Ovary (tissue), 9 donors: ENCODE measurements around the gene BOLA1. TPM values are rescaled to one million over a fixed set of nuclear protein-coding genes. Genes with fewer than 3 reads are reported as not detected.

Source experiments
- DNase-seq, 5 donors: peaks; one replicate each; pipeline ENCODE4 v3.0.0-alpha.2; 2019 to 2020
- H3K27ac ChIP-seq, 2 donors: fragments of 200-600 bp; one replicate each; pipeline versions ENCODE4 v1.5.1 to v1.8.0; 2019 to 2022
- H3K27me3 ChIP-seq: fragments of 200-600 bp; one replicate; pipeline ENCODE4 v1.8.0; 2022
- H3K36me3 ChIP-seq: fragments of 200-600 bp; sonication (generic); one replicate; pipeline ENCODE4 v1.5.1; 2019
- H3K4me1 ChIP-seq: one replicate; pipeline ENCODE4 v1.8.1; 2013; ENCODE audit warnings: mild to moderate bottlenecking, moderate library complexity; ENCODE audit not compliant: insufficient read depth
- H3K4me3 ChIP-seq: fragments of 200-600 bp; sonication (generic); one replicate; pipeline ENCODE4 v1.5.1; 2017
- H3K9me3 ChIP-seq, 2 donors: fragments of 200-600 bp in 1 of 2; sonication (generic) in 1 of 2; one replicate each; pipeline versions ENCODE4 v1.5.1 to v1.8.1; 2013 to 2019; ENCODE audit warnings: mild to moderate bottlenecking in 1 of 2, moderate library complexity in 1 of 2
- EP300 ChIP-seq: sonication (generic); formaldehyde crosslinking; IDR thresholded peaks from one replicate; pipeline ENCODE4 v1.6.1; 2017; ENCODE audit warnings: antibody characterized with exemption
- POLR2A ChIP-seq: fragments of 450-650 bp; IDR thresholded peaks from one replicate; pipeline ENCODE4 v1.6.1; 2017; ENCODE audit warnings: antibody characterized with exemption, mild to moderate bottlenecking, moderate library complexity
- WGBS, 3 donors: extraction: QIAGEN DNeasy Blood & Tissue Kit in 1 of 3; methylation state at CpG; one replicate each; pipeline versions ENCODE4 v1.1.5 to v1.1.7; 2013 to 2017; 5-methylcytosine and 5-hydroxymethylcytosine counted together
- intact Hi-C, 4 donors: fragments of 100-400 bp; cut with DNase I; formaldehyde crosslinking; loops; one replicate each; pipeline versions ENCODE4 v1.11.0 to v1.15.1; 2022 to 2023
- polyA plus RNA-seq, 2 donors: library from polyadenylated mRNA; stranded (reverse); fragments of 200-250 nt in 1 of 2; fragments of 350-450 nt in 1 of 2; fragmentation: Illumina TruSeq in 1 of 2; extraction: RNeasy Lipid Tissue Mini Kit (QIAGEN cat#74804) in 1 of 2; gene quantifications; one replicate each; pipeline ENCODE4 v1.2.3, GENCODE V29; 2013 to 2014
- total RNA-seq, 7 donors: library from RNA; depleted of rRNA in 2 of 7; stranded (reverse); fragments of >200 nt in 2 of 7; fragmentation: NEBNext Ultra II Directional in 3 of 7; extraction: Animal tissue kit (Norgen Biotek cat#: 25700) in 3 of 7; gene quantifications; one replicate each; pipeline versions ENCODE4 v1.1.0 to v1.2.4, GENCODE V29; 2016 to 2023
- TF ChIP-seq, protein P1 (sequence below), 3 donors: fragments of 450-650 bp in 2 of 3; fragments of 200-600 bp in 1 of 3; IDR thresholded peaks; one replicate each; pipeline versions ENCODE4 v1.5.1 to v1.8.0; 2016 to 2022; ENCODE audit warnings: antibody characterized with exemption in 3 of 3, mild to moderate bottlenecking in 1 of 3
- donor health status: DM: no; HTN: no; CAD: no; lungs with moderate emphysema.
- donor health status: DM: no; HTN: no; CAD: no.
- donor health status: Bipolar disorder and iron deficiency.
- donor health status: DM: yes; HTN: yes; CAD: no.
- donor health status: DM: no; HTN: no; CAD: no.
- donor health status: DM: yes; HTN: yes; CAD: no.

BOLA1 gene
- total and polyA plus RNA-seq, 9 donors, result 11.6 to 36.5 (median 16.1) TPM

DNA sequence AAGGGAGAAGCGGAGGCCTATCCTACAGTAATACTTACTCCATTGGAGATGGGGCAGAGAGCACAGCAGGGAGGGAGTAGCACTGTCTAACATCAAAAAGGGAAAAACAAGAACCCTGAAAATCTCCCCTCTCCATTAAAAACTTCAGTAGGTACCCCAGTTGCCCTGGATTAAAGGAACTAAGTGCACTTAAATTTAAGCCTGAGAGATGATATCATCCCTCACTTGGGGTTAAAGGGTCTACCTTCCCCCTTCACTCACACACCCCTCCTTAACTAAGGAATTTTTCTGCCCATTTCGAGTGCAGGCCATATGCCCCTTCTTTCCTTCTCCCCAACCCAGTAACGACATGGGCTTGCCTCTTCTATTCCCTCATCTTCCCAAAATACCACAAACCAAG, 41.1 kb downstream of the BOLA1 start:
- H3K9me3 ChIP-seq, result no peaks in the 10 kb centered on the region
- TF ChIP-seq POLR2A, result no peak
- TF ChIP-seq, protein P1, sequence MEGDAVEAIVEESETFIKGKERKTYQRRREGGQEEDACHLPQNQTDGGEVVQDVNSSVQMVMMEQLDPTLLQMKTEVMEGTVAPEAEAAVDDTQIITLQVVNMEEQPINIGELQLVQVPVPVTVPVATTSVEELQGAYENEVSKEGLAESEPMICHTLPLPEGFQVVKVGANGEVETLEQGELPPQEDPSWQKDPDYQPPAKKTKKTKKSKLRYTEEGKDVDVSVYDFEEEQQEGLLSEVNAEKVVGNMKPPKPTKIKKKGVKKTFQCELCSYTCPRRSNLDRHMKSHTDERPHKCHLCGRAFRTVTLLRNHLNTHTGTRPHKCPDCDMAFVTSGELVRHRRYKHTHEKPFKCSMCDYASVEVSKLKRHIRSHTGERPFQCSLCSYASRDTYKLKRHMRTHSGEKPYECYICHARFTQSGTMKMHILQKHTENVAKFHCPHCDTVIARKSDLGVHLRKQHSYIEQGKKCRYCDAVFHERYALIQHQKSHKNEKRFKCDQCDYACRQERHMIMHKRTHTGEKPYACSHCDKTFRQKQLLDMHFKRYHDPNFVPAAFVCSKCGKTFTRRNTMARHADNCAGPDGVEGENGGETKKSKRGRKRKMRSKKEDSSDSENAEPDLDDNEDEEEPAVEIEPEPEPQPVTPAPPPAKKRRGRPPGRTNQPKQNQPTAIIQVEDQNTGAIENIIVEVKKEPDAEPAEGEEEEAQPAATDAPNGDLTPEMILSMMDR (IDR thresholded peaks at IDR 0.05), result no peak
- no peak for TF ChIP-seq EP300
- H3K27ac ChIP-seq, result no peak overlapping the region
- no peaks in the 10 kb centered on the region for H3K36me3 ChIP-seq
- DNase-seq, result no peak
- 88 to 91% (median 90%) methylated on average over 3 of the region's 3 CpGs for WGBS, 3 donors
- intact Hi-C loops, result loop anchor here in 1 of 4 donors (1.0 kb wide), 1 partner anchor 21 kb away; no protein-coding TSS in a partner anchor
- peaks cover 16% of the 10 kb centered on the region for H3K4me1 ChIP-seq
- H3K27me3 ChIP-seq, result no peaks in the 10 kb centered on the region
- no peak overlapping the region for H3K4me3 ChIP-seq

DNA sequence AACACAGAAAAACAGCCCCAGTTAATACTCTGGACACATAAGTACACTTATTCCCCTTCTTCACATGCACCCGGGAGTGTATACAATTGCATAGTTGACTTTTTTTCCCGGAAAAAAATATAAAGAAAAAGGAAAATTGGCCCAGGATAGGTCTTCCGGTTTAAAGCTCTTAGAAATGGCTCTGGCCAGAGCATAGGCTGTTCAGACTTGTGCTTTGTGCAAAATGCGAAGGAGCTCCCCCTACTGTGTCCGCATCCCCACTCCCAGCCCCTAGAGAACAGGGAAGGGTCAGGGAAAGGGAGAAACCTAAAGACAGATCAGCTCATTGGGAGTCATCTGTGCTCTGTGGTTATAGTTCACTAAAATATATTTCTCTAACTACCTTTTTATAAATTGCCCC, 42.8 kb downstream of the BOLA1 start:
- intact Hi-C loops, result no loop called here
- Histone ChIP-seq H3K4me1 (peaks cover 9% of the 10 kb centered on the region), H3K27ac (peak overlapping the region in 1 of 2 donors; percentile 22), H3K9me3 (no peaks in the 10 kb centered on the region), H3K4me3 (no peak overlapping the region), H3K27me3 (no peaks in the 10 kb centered on the region), H3K36me3 (no peaks in the 10 kb centered on the region)
- TF ChIP-seq POLR2A (no peak), EP300 (no peak)
- TF ChIP-seq, protein P1 (IDR thresholded peaks at IDR 0.05), result no peak
- 16 to 19% (median 17%) methylated on average over 5 of the region's 5 CpGs for WGBS, 3 donors
- no peak for DNase-seq

- Histone ChIP-seq H3K27me3 (no peaks in the 10 kb centered on the region), H3K4me1 (peaks cover 6% of the 10 kb centered on the region), H3K4me3 (no peak overlapping the region), H3K36me3 (no peaks in the 10 kb centered on the region), H3K27ac (no peak overlapping the region), H3K9me3 (no peaks in the 10 kb centered on the region)
- no peak for DNase-seq
- TF ChIP-seq POLR2A (no peak), EP300 (no peak)
- TF ChIP-seq, protein P1 (IDR thresholded peaks at IDR 0.05), result no peak
- intact Hi-C loops, result no loop called here
- 42 to 60% (median 47%) methylated on average over 3 of the region's 3 CpGs for WGBS, 3 donors
Observed at GRCh38 chr1:149942885-149943284, 43.5 kb downstream of the BOLA1 start.

GRCh38 chr1:149945206-149945605, 45.8 kb downstream of the BOLA1 start:
- Histone ChIP-seq H3K27ac (no peak overlapping the region), H3K27me3 (no peaks in the 10 kb centered on the region), H3K4me1 (no peaks in the 10 kb centered on the region), H3K36me3 (no peaks in the 10 kb centered on the region), H3K9me3 (no peaks in the 10 kb centered on the region), H3K4me3 (no peak overlapping the region)
- intact Hi-C loops, result no loop called here
- TF ChIP-seq, protein P1 (IDR thresholded peaks at IDR 0.05), result no peak
- WGBS, 3 donors, result 86 to 91% (median 89%) methylated on average over 4 of the region's 4 CpGs
- no peak for DNase-seq
